HG02938 (cell line): ENCODE data around the gene PLXND1.

Experiments
- ATAC-seq: cut with Tn5 transposase; IDR thresholded peaks from one replicate; pipeline ENCODE4 v1.9.1; 2021; ENCODE audit warnings: mild to moderate bottlenecking, moderate library complexity; ENCODE audit not compliant: unreplicated experiment

The PLXND1 gene

GRCh38 chr3:129567939-129568338 lies 38.5 kb downstream of the PLXND1 start:
- ATAC-seq: no peak

GRCh38 chr3:129567176-129567705 lies 39.2 kb downstream of the PLXND1 start:
- ATAC-seq: no peak

DNA sequence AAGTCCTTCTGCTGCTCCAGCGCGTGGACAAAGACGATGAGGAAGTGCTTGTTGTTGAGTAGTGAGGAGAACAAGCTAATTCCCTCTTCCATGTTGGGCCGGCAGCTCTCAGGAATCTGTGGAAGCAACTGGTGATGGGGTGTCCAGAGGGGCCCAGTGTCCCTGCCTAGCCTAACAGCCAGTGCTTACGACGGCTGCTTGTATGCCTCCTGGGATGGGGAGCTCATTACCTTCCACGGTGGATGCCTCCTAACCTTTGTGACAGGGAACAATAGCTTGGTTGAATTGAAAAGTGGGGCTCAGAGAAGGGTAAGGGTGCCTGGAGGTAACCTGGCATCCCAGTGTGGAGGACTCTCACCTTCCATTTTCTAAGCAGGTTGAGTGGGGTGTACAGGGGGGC lies 40.6 kb downstream of the PLXND1 start:
- ATAC-seq: no peak

DNA sequence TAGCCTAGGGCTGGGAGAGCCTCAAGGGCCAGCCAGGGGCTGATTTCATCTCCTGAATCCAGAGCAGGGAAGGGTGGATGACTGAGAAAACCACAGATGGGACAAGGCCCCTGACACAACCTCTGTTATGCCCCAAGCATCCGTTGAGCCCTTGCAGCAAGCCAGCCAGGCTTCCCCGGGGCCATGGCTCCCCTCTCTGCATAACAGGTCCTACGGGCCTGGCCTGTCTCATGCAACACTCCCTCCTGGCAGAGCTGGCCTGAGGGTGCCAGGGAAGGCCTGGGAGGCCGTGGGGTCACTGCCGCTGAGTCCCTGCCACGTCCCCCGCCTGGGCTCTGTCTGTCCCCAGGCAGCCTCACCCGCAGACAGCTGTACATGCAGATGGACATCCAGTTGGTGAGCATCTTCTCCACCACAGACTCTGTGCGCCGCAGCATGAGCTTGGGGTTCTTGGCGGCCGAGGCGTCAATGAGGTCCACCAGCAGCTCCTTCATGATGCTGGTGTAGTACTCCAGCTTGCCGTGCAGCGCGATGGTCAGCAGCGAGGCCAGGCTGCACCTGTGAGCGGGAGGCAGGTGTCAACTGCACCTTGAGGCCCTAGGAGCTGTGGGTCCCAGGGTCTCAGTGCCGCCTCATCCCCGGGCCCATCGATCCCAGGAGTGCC lies 41.4 kb downstream of the PLXND1 start:
- no peak for ATAC-seq

- ATAC-seq: no peak
These were observed 42.5 kb downstream of the PLXND1 start for GRCh38 chr3:129563850-129564535.

GRCh38 chr3:129563332-129563731 lies 43.1 kb downstream of the PLXND1 start:
- no peak for ATAC-seq

DNA sequence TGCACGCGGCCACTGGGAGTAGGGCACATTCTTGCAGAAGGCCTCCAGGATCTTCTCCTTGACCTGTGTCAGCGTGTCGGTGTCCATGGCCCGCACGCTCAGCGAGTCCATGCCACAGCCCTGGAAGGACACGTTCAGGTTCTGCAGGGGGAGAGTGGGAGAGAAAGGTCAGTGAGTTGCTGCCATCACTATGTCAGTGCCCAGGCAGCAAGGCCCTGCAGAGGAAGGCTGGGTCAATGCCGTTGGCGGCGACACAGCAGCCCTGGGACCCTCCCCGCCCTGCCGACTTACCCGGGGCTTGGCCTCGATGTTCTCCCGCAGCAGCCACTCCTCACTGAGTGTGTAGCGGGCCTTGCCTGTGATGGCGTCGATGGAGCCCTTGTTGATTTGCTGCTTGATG lies 43.7 kb downstream of the PLXND1 start:
- ATAC-seq: no peak

GRCh38 chr3:129561619-129562248 lies 44.7 kb downstream of the PLXND1 start:
- no peak for ATAC-seq

- ATAC-seq: no peak
These were observed 45.4 kb downstream of the PLXND1 start for GRCh38 chr3:129560911-129561594.

DNA sequence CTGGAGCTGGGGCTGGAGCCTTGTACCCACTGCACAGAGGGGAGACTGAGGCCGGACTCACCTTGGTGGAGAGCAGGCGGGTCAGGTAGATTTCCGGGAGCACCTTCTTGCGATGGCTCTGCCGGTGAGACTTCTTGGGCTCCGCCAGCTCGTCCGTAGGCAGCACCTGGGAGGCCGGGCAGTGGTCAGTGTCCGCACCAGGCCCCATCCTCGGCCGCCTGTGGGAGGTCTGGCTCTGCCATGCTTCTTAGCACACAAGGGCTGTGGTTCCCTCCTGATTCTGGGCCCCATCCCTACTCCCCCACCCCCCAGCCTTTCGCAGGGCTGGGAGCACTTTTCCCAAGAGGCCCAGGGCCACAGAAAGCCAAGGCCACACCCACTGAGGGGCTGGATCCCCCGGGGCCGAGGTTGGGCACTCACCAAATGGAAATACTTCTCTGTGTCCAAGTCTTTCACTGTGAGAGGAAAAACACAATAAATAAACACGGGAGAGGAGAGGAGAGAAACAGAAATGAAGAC lies 46.1 kb downstream of the PLXND1 start:
- ATAC-seq: no peak

GRCh38 chr3:129559565-129560079 lies 46.9 kb downstream of the PLXND1 start:
- no peak for ATAC-seq

DNA sequence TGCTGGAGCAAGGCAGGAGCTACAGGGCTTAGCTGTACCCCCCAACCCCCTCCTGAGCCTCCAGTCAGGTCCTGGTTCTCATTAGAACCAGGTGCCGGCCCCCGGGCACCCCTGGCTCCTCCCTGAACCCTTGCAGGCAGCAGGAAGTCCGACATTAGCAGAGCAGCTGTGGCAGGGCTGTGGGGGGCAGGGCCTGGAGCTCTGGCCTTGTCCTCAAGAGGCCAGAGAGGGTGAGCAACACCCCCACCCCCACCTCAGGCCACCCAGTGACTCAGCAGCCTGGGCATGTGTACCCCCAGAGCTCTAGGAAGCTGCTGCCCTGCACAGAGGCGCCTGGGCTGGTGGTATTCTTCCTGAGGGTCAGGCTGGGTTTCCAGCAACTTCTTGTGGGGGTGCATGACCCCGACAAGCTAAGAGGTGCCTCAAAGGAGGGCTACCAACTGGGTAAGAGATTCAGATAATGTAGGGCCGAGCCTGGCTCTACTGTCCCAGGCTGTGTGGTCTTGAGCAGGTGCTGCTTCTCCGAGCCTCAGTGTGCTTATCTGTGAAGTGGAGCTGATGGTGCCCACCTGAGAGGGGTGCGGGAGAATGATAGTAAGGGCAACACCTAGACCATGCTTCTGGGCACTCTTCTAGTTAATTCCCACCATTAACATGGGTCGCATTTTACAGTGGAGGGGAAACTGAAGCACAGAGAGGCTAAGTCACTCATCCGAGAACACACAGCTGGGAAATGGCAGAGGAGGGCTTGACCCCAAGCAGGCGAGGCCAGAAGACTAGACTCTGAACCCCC lies 47.5 kb downstream of the PLXND1 start:
- ATAC-seq: no peak

DNA sequence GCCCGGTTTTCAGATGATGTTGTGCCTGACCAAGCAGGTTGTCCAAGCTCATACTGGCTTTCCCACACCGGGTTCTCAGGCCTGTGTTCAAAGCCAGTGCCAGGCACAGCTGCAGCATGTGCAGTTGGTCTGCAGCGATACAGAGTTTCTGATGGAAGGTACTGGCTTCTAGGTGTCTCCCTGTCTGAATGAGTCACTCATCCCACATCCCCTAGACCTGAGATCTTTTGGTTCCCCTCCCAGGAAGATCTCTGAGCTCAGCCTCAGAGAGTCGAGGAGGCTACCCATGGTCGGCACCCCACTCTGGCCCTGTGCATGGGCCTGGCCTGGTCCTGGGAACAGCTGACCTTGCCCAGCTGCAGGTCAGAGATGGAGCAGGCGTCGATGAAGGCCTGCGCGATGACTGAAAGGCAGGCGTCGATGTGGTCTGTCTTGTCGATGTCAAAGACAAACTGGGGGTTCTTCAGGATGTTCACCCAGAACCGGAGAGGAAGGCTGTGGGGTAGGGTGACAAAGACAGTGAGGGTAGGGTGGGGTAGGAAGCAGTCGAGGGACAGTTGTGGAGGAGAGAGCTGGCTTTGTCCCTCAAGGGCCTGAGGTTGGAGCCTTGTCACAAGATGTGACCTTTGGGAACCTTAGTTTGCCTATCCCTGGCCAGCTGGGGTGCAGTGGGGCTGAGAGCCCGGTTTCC lies 48.2 kb downstream of the PLXND1 start:
- ATAC-seq: no peak

- ATAC-seq: no peak
These were observed 49.0 kb downstream of the PLXND1 start for GRCh38 chr3:129557548-129557894.

GRCh38 chr3:129556890-129557547 lies 49.5 kb downstream of the PLXND1 start:
- ATAC-seq: no peak

- no peak for ATAC-seq
These were observed 50.1 kb downstream of the PLXND1 start for GRCh38 chr3:129556358-129556695.

GRCh38 chr3:129555616-129556357 lies 50.7 kb downstream of the PLXND1 start:
- ATAC-seq: no peak

DNA sequence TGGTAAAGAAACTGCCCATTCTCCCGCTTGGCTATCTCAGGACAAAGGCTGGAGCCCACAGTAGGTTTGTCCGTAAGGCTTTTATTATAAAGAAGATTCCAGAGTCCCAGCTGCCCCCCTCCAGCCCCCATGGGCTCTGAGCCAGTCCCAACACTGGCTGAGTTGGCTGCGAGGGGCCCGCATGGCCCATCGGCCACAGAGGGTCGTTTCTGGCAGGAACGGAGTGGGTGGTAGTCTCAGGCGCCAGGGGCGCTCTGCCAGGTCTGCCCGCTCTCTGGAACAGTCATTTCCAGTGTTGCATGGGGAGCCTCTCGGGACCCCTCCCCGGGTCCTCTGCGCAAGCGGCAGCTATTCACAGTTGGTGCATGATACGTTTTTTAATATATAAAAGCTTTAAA lies 51.3 kb downstream of the PLXND1 start:
- no peak for ATAC-seq
